Inferior parietal cortex (tissue), 1 donor: ENCODE measurements around the gene KDM4C.

ENCODE experiments used
- DNase-seq: peaks from one replicate; pipeline ENCODE4 v3.0.0-alpha.2; 2016; ENCODE audit errors: extremely low spot score

KDM4C gene

DNA sequence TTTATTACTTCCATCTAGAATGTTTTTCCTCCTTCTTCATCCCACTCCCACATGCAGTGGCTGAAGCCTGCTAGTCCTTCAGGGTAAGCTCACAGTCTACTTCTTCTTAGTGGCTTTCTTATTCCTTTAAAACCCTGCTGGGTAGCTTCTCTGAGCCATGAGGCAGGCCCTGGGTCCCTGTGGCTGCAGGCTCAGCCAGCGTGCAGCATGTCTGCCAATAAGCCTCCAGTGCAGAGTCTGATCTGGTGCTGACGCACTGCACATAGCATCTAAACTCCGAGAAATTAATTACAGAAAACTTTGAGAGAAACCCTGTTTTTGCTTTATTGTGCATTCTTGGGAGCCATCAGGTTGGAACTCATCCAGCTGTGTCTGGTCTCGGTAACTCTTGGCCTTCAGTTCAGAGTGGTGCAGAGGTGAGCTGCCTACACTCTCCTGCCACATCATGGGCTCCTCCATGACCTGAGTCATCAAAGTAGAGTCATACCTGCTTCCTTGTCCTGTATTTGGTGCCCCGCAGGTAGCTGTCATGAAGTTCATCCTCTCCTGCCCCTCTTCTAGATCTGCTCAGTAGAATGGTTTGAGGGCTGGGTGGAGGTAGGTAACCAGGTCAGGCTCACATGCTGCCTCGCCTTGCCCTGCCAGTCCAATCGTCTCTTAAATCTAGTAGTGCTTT is 339.4 kb downstream of the KDM4C start:
- DNase-seq: no peak

DNA sequence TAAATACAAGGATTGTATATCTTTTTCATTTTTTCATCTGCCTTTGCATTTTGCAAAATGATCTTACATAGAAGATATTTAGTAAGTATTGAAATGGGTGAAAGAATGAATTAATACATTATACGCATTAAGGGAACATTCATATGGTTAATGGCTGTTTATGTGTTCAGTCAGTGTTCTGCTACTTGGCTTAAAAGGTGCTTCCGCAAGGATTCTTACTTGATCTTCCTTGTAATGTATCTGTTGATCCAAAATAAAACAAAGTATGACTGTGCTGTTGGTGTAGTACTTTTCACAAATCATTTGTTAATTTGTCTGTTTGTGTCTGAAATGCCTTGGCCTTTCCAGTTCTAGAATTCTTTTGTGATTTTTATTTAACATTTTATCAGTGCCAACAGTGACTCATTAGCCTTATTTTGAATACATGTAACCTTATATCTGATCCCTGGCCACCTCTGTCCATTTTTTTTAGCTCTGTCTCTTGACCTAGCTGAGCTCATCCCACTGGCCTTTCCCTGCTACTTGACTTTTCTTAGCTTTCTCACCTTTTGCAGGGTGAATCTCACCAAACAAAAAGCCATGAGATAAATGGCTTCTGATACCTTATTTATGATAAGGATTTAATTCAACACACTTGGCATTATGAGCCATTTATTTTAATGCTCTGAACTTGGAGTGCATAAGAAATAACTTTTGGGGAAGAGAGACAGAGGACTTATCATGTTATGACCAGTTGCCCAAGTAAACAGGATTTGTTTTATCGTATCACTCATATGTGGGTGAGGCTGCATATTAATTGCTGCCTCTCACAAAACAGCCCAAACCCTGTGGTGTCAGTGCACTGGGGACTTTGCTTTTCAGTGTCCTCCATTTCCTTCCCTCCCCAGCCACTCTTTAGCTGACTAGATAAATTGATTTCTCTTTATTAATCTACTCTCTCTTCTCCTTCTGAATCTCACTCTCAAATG is 340.3 kb downstream of the KDM4C start:
- DNase-seq: no peak

DNA sequence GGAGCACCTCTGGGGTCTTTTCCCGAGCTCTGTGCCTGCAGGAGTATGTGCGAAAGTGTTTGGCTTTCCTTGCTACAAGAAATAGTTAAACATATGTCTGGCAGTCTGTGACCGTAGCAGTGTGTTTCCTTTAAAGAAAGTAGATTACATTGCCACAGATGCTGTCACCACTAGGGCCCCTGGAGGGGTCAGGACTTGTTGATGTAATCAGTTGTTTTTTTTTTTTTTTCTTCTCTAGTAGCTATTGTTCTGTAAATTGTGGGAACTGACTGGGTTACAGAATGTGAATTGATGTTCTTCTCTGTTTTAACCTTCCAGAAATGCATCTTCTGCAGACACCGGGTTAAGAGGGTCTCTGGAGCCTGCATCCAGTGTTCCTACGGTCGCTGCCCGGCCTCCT is 345.6 kb downstream of the KDM4C start:
- DNase-seq: no peak

DNA sequence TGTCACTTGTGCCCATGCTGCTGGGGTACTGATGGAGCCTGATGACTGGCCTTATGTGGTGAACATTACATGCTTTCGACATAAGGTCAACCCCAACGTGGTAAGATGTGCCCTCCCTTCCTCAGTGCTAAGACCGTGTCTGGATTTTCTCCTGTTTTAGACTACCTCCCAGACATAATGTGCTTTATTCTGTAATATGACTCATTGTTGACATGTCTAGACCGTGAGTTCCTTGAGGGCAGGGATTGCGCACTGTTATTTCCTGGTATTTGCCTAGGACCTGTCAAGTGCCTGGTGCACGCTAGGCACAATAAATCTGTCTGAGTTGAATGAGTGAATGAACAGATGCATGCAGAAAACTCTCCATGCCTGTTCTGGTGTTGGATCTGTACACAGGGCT is 346.0 kb downstream of the KDM4C start:
- DNase-seq: no peak

DNA sequence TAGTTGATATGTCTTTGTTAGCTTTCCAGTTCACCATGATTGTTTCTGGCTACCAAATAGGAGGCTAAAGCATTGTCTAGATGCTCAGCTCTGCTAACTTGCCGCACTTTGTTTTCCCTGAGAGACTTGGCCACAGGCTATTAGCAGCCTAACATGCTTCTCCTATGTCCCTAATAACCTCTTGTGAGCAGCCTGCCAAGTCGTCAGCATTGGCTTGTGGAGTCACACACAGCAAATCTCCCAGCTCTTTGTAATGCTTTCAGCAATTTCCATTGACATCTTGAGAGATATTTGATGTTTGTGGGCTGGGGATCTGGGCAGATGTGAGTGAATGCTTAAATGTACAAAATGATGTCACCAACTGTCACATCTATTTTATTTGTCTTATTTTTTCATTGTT is 346.9 kb downstream of the KDM4C start:
- DNase-seq: no peak

DNA sequence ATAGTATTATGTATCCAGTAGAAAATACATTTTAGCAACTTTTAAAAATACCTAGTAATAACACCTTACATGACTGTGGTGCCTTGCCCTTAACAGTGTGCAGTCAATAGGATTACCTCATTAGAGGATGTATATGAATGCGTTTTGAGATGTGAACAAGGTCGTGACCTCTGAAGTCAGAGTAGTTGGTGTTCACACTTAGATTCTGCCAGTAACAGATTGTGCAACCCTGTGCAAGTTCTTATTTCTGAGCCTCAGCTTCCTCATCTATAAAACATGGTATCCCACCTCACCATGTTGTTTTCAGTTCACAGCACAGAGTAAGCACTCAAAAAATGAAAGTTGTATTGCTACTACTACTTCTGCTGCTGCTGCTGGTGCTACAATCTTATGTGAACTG is 347.3 kb downstream of the KDM4C start:
- DNase-seq: no peak

DNA sequence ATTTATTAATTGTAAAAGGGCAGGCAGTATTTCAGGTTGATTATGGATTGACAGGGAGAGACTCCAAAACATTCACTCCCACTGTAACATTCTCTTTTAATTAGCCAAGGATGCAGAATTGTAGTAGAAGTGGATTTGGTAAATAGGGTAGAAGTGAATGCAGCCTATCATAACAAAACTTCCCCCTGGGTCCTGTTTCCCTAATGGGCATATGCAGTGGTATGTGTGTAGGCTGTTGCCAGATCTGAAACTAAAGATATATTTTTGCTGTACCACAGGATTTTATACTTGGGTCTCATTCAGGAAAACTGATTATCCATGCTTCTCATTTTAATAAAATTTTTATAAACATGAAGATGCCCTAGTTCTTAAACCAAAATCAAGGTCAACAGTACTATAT is 351.2 kb downstream of the KDM4C start:
- DNase-seq: no peak

DNA sequence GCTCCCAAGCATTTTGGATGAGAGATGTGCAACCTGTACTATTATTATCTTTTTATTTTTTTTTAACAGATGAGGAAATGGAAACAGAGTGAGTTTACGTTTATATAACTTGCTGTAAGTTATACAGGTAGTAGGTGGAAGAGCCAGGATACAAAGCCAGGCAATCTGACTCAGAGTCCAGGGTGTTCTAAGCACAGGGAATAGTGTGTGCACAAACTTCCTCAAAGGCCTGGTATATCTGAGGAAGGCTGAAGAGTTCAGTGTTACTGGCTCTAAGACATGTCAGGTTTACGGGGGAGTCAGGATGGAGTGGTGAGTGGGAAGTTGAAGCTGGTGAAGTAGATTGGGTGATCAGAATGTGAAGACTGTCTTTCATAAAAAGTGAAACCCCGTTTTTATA is 353.6 kb downstream of the KDM4C start:
- DNase-seq: no peak

DNA sequence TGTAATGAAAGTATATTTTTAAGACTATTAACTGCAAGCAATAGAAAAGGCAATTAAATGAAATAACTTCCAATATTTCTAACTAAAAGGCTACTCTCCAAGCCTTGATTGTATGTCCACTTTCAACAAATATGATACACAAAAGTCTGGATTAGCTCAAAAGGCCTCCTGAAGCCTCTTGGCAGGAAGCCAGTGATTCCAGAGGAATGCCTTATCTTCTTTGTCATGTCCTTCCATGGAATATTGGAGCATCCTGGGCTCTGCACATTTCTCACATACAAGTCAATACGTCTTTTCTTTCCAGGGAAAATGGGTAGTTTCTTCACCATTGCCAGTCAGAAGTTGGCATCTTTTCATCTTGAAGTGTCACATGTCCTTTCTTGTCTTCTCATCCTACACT is 357.8 kb downstream of the KDM4C start:
- DNase-seq: no peak

DNA sequence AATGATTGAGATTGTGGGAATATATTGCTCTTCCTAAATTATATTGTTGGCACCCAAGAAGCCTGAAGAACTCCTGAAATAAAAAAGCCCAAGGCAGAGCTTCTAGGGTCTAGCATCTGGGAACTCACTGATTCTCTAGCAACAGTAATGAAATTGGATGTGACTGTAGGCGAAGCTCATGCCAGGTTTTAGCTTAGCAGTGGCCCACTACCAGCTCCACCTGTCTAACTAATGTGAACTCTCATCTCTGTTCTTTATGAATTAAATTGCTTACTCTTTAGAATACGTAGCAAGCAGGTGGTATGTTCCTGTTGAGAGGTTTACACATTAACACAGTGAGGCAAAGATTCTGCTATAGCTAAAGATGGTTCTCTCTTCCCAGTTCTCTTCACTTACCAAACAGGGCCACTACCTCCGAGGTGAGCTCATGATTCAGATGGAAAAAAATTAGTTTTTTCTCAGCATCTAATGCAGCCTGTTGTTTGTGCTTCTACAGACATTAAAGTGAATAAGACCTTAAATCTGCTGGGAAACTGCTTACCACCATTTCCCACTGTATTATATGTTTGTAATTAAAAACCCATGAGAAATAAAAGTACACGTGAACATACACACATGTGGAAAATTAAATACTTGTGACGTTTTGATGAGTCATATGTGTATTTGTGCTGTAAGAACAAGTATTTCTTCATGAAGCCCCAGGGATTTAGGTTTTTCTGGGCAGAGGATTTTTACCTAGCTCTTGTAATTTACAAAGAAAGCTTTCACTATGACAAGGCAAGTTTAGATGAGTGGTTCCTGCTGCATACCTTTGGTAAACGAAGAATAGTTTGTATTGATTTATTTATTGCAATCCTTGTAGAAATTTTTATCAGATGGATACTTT is 360.1 kb downstream of the KDM4C start:
- no peak for DNase-seq

DNA sequence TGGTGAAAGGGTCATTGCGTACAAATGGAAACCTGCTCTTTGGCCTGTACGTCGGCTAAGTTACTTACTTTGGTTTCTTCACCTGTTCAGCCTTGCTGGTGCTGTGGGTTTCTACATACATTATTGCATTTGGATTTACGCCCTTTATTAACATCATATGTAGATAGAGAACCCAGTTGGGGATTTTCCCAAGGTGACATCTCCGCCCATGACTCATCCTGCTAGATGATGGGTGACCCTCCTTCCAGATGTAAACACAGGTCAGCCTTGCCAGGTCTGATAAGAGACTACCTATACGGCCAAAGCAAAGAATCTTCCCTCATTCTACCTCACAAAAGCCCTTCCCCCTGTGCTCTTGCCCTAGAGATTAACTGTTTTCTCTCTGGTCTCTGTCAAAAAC is 360.9 kb downstream of the KDM4C start:
- no peak for DNase-seq

DNA sequence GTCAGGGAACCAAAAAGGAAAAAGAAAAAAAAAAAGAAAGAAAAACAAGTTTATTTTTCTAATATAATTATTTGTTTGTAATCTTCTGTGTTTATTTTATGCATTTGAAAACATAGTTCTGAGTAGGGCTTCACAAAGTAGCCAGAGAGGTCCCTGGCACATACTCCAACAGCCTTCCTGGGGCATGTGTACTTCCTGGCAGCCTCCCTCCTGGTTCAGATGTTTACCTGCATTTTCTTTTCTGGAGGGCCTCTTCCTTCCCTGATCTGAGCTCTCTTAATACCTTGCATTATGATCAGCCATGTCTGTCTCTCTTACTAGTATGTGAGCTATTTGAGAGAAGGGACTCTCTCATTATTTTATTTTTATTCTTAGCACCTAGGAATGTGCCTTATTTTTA is 361.8 kb downstream of the KDM4C start:
- no peak for DNase-seq

DNA sequence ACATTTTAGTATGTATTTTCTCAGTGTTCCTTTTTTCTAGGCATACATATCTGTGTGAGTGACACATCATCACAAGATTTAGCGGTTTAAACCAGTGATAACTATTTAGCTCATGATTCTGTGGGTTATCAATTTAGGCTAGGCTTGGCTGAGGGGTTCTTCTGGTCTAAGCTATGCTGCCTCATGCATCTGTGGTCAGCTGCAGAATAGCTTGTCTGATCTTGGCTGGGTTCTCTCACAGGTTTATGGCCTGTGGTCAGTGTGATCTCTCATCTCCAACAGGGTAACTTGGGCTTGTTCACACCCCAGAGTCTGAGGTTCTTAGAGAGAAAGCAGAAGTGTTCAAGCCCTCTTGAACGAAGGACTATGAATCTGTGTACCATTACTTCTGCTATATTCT is 363.3 kb downstream of the KDM4C start:
- no peak for DNase-seq

DNA sequence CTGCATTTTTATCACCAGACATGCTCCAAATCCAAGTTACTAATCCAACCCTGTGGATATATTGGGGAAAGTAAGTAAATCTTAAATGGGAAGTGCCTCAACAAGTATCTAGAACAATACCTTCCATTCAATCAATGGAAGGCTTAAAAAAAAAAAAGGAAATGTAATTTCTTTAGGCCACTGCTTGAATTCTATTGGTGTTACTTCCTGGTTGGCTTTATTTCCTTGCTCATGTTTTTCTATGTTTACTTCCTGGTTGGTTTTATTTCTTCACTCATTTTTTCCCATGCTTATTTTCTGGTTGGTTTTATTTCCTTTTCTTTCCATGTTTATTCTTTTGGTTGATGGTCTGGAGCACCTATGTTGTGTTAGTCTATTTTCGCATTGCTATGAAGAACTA is 363.9 kb downstream of the KDM4C start:
- no peak for DNase-seq

DNA sequence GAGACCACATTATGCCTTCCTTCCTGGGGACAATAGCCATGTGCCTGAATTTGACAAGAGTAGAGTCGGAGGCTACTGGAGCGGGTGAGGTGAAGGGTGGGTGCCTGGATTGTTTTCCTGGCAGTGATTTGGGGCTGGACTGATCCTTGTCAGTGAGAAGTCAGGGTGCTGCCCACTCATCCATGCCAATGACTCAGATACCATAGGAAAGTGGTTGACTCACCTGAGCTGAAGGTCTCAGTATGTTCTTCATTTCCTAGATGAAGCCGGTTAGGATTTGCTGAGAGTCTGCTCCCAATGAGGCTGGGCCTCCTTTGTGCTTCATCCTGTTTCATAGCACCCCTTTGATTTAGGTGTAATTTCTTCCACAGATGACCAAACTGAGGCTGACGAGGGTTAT is 366.0 kb downstream of the KDM4C start:
- DNase-seq: no peak

DNA sequence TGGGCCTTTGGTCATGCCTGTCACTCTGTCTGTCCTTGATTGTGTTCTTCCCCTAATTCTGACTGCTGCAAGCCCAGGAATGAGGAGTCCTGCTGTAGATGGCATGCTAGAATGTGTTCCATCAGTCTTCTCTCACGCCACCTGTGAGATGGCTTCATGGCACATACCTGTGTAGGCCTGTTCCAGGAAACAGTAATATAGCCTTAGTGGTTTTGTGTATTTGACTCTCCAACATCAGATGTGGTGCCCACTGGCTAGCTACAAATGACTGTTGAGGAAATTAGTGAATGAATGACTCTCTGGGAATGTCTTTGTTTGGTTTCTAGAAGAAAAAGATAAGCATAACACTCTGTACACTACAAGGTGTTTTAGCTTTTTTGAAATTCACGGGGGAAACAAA is 367.5 kb downstream of the KDM4C start:
- no peak for DNase-seq

DNA sequence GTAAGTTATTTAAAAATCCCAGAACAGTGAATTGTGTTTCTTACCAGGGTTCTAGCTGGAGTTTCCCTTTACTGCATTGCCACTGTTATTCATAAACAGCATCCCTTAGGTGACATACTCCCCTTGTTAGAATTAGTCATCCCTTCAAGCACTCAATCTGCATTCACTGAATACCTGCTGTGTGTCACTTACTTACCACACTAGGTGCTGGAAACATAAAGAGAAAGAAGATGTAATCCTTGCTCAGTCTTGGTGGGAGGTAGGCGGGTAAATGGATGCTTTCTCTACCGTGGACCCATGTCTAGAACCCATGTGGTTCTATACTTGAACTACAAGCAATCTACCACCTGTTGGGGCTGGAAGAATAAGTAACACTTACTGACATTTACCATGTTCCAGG is 371.6 kb downstream of the KDM4C start:
- DNase-seq: no peak

DNA sequence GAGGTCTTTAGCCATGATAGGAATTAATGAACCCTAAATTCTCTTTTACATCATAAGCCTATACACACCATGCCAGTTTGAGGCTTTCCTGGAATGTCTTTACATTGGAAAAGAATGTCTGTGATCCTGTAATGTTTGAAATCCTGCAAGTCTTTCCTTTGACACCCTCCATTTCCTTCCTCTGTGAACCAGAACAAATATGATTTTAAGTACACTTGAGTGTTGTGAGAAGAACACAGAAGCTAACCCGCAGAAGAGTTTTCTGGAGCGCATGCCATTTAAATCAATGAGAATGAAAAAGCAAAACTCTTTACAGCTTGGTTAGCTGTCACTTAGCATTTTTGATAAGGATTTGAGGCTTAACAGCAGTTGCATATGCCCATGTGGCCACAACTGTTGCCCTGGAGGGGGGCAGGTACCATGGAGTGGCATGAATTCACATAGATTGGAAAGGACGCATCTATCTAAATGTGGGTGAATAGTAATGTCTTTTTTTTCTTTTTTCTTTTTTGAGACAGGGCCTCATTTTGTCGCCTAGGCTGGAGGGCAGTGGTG is 372.6 kb downstream of the KDM4C start:
- DNase-seq: no peak

DNA sequence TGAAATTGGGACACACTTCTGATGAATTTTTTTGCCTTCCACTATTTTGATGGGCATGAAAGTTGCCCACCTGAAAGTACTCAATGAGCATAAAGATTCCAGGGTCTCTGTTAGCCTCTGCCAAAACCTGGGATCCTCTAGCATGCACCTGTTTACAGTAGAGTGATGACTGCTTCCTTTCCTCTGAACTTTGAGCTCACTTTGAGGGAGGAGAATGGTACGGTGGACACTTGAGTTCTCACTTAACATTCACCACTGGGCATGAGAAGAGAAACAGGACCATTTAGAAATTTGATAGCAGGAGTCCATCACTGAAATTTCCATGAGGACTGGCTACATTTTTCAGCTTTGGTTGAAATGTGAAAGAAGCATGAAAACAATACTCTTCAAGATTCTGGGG is 374.8 kb downstream of the KDM4C start:
- DNase-seq: no peak

DNA sequence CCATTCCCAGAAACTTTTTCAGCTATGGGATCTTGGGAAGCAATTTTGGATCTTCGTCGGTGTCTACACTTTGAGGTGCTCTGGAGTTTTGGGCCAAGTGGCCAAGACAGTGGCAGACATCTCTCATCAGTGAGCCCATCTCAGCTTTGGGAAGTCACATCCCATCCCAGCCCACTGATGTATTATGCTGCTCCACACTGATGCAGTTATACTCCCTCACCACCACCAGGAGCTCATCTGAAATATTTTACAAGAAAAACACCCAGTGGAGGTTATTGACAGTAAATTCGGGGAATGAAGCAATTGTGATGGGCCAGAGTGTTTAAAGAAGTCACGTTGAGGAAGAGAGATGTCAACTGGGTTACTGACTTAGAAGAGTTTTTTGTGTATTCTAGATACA is 378.0 kb downstream of the KDM4C start:
- DNase-seq: no peak

DNA sequence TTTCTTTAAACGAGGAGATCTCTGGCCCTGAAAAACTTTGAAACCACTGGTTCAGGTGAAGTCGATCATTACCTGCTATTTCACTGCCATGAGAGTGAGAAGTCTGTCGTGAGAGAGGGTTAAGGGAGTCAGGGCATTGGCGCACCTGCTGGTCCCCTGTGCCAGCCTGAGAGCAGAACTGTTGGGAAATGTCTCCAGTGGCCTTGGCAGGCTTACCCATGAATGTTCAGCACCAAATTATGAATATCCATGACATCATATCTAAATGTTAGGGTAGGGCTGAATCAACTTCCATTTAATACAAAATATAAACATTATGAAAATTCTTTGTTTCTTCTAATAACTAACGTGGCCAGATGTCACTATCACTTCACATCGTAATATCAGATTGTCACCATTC is 379.3 kb downstream of the KDM4C start:
- DNase-seq: no peak

DNA sequence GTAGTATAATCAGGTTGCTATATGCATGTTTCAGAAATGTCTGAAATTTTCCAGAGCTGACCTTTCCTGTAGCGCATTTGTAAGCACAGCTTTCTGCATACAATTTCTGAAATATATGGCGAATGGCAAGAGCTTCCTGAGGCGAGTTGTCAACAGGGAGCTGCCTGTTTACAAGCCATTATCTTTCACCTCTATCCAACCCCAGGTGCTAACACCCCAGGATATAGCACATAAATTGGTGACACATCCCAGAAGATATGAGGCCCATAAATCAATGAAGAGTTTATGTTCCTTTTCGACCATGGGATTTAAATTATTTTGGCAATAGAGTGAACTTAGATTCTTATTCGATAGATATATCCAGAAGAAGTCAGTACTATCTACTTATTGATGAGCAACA is 379.8 kb downstream of the KDM4C start:
- no peak for DNase-seq
